Activated CD4-positive, CD25-positive, alpha-beta regulatory T cell treated with anti-CD3 and anti-CD28 coated beads, Interleukin-2, amount 50 U/mL, for 16 hours (primary cell): ENCODE results near the gene SLC16A13.

Experiments used
- DNase-seq: peaks from one replicate; pipeline ENCODE4 v3.0.0-alpha.2; 2020; ENCODE audit warnings: low read depth, low spot score

Gene SLC16A13

GRCh38 chr17:7014261-7014994 is 21.4 kb upstream of the SLC16A13 start:
- DNase-seq: peak; percentile 96

- peak; percentile 52 for DNase-seq
These were observed 20.5 kb upstream of the SLC16A13 start for GRCh38 chr17:7014995-7015958.

GRCh38 chr17:7016418-7016817 is 19.4 kb upstream of the SLC16A13 start:
- DNase-seq: no peak

- no peak for DNase-seq
These were observed 18.7 kb upstream of the SLC16A13 start for GRCh38 chr17:7016886-7017826.

GRCh38 chr17:7017827-7018200 is 18.0 kb upstream of the SLC16A13 start:
- DNase-seq: no peak

GRCh38 chr17:7018331-7018964 is 17.4 kb upstream of the SLC16A13 start:
- no peak for DNase-seq

GRCh38 chr17:7019367-7019766 is 16.4 kb upstream of the SLC16A13 start:
- no peak for DNase-seq

- no peak for DNase-seq
These were observed 15.8 kb upstream of the SLC16A13 start for GRCh38 chr17:7019839-7020519.

GRCh38 chr17:7020894-7021664 is 14.7 kb upstream of the SLC16A13 start:
- no peak for DNase-seq

GRCh38 chr17:7021993-7022778 is 13.6 kb upstream of the SLC16A13 start:
- peak; percentile 50 for DNase-seq

- no peak for DNase-seq
These were observed 12.8 kb upstream of the SLC16A13 start, which contains the start of gene BCL6B for GRCh38 chr17:7022781-7023571. BCL6B (plus strand) TSS chr17:7023050; CDS start chr17:7023672, 622 bp downstream.

GRCh38 chr17:7023576-7024401 is 12.0 kb upstream of the SLC16A13 start:
- peak; percentile 82 for DNase-seq

GRCh38 chr17:7024402-7024785 is 11.4 kb upstream of the SLC16A13 start:
- DNase-seq: no peak

GRCh38 chr17:7025245-7025644 is 10.6 kb upstream of the SLC16A13 start:
- no peak for DNase-seq

- no peak for DNase-seq
These were observed 9.2 kb upstream of the SLC16A13 start for GRCh38 chr17:7026471-7027115.

- DNase-seq: no peak
These were observed 8.5 kb upstream of the SLC16A13 start for GRCh38 chr17:7027335-7027734.

- DNase-seq: no peak
These were observed 6.7 kb upstream of the SLC16A13 start for GRCh38 chr17:7029096-7029495.
